T-cell (primary cell): ENCODE measurements around the gene HOXA3. TPM values are rescaled to one million over a fixed set of nuclear protein-coding genes. Genes with fewer than 3 reads are reported as not detected.

Experiments used
- ATAC-seq, 4 experiments: fragments of 200-7000 bp in 3 of 4; fragments of 150-1000 bp in 1 of 4; cut with Tn5 transposase; replicated peaks in 1 of 4; 1 replicate in 3 of 4; 2 replicates in 1 of 4; pipeline ENCODE4 v1.10.0; 2021; ENCODE audit warnings: moderate library complexity in 3 of 4, mild to moderate bottlenecking in 2 of 4, moderate number of reproducible peaks in 1 of 4
- CTCF ChIA-PET, 2 donors: fragments of 300-600 bp; sonication (Branson Sonifier 250); formaldehyde crosslinking; loops; one replicate each; lab custom pipeline; 2022; ENCODE audit warnings: antibody characterized with exemption in 2 of 2; lab: Charles Lee
- POLR2A ChIA-PET, 2 donors: fragments of 300-600 bp; sonication (Branson Sonifier 250); formaldehyde crosslinking; loops; one replicate each; lab custom pipeline; 2022; ENCODE audit warnings: antibody characterized with exemption in 2 of 2; lab: Charles Lee
- DNase-seq, 35 experiments: peaks; one replicate each; pipeline versions ENCODE4 v3.0.0 to v3.0.0-alpha.2; 2013 to 2023
- H3K27ac ChIP-seq: one replicate; pipeline ENCODE4 v1.5.1; 2013; ENCODE audit warnings: low read length
- H3K27me3 ChIP-seq, 2 experiments: replicated peaks in 1 of 2; 1 replicate in 1 of 2; 2 replicates in 1 of 2; pipeline versions ENCODE4 v1.6.1 to v1.7.0; 2013; ENCODE audit warnings: low read length in 1 of 2, mixed read lengths in 1 of 2; ENCODE audit not compliant: control insufficient read depth in 2 of 2, insufficient read depth in 2 of 2; ENCODE audit errors: extremely low read depth in 1 of 2
- H3K36me3 ChIP-seq, 2 donors: 1 replicate in 1 of 2; 2 replicates in 1 of 2; pipeline versions ENCODE4 v1.6.1 to v1.7.0; 2013; ENCODE audit warnings: low read length in 1 of 2; ENCODE audit not compliant: control insufficient read depth in 2 of 2, insufficient read depth in 1 of 2; ENCODE audit errors: extremely low read depth in 1 of 2
- H3K4me1 ChIP-seq, 2 experiments: 1 replicate in 1 of 2; 2 replicates in 1 of 2; pipeline versions ENCODE4 v1.6.1 to v1.7.0; 2013; ENCODE audit warnings: low read length in 2 of 2, mixed read lengths in 1 of 2; ENCODE audit not compliant: insufficient read depth in 2 of 2, control insufficient read depth in 1 of 2; ENCODE audit errors: extremely low read depth in 1 of 2
- H3K4me3 ChIP-seq, 2 donors: 1 replicate in 1 of 2; 2 replicates in 1 of 2; pipeline versions ENCODE4 v1.5.1 to v1.7.0; 2013; ENCODE audit warnings: mild to moderate bottlenecking in 2 of 2, low read length in 1 of 2, moderate library complexity in 1 of 2; ENCODE audit not compliant: control insufficient read depth in 1 of 2; ENCODE audit errors: extremely low read depth in 1 of 2
- H3K9me3 ChIP-seq: 2 replicates; pipeline ENCODE4 v1.7.0; 2013
- H3K27ac Mint-ChIP-seq, 2 donors: one replicate each; pipeline ENCODE4 v1.8.0; 2020 to 2021; ENCODE audit warnings: mild to moderate bottlenecking in 2 of 2, mixed read lengths in 2 of 2
- H3K27me3 Mint-ChIP-seq, 2 donors: one replicate each; pipeline ENCODE4 v1.8.0; 2021 to 2022; ENCODE audit warnings: mixed read lengths in 2 of 2
- H3K36me3 Mint-ChIP-seq: one replicate; pipeline ENCODE4 v1.8.0; 2021; ENCODE audit warnings: mixed read lengths
- H3K4me1 Mint-ChIP-seq, 3 donors: one replicate each; pipeline ENCODE4 v1.8.0; 2020 to 2022; ENCODE audit warnings: mixed read lengths in 3 of 3, mild to moderate bottlenecking in 1 of 3
- H3K4me3 Mint-ChIP-seq, 3 donors: one replicate each; pipeline ENCODE4 v1.8.0; 2020 to 2022; ENCODE audit warnings: mild to moderate bottlenecking in 3 of 3, mixed read lengths in 3 of 3, moderate library complexity in 3 of 3
- H3K9me3 Mint-ChIP-seq, 3 donors: one replicate each; pipeline ENCODE4 v1.8.0; 2020 to 2022; ENCODE audit warnings: mixed read lengths in 3 of 3
- WGBS: methylation state at CpG from one replicate; pipeline ENCODE4 v1.1.5; 2013; ENCODE audit warnings: missing lambda C conversion rate; ENCODE audit not compliant: insufficient coverage; 5-methylcytosine and 5-hydroxymethylcytosine counted together
- total RNA-seq, 35 experiments: library from RNA in 6 of 35; stranded (reverse) in 6 of 35; fragments of 120-200 nt in 1 of 35; gene quantifications; one replicate each; pipeline versions ENCODE4 v1.2.1 to v1.2.4 and lab custom pipeline; 2013 to 2026

The HOXA3 gene
- total RNA-seq, 5 donors from 2014 or later (not counting 1 experiment from before 2014, with no cell fraction given) = 0.79 to 1.4 TPM; not detected in 3

GRCh38 chr7:27088002-27088922, 64.1 kb downstream of the HOXA3 start:
- ATAC-seq = peak in 1 of 4 experiments; percentile 16
- ChIA-PET POLR2A (no interaction called here), CTCF (interaction anchor here in 1 of 2 donors (0.6 kb wide), 1 partner anchor 346 kb away, joined by 3 read pairs; no protein-coding TSS in a partner anchor)
- DNase-seq = no peak
- 19% methylated on average over 62 of the region's 68 CpGs for WGBS
- Mint-ChIP-seq H3K4me3 (peak overlapping the region in 1 of 3 donors; percentile 59), H3K27me3 (peaks cover 66 to 68% of the 10 kb centered on the region in 2 donors), H3K27ac (no peak overlapping the region), H3K36me3 (no peaks in the 10 kb centered on the region), H3K9me3 (no peaks in the 10 kb centered on the region), H3K4me1 (peaks cover 10 to 14% (median 12%) of the 10 kb centered on the region in 3 donors)
- Histone ChIP-seq H3K27me3 (peaks cover 21 to 26% of the 10 kb centered on the region in 2 experiments), H3K36me3 (no peaks in the 10 kb centered on the region), H3K27ac (no peak overlapping the region), H3K4me1 (peaks cover 0 to 10% of the 10 kb centered on the region in 2 experiments), H3K4me3 (no peak overlapping the region), H3K9me3 (no peaks in the 10 kb centered on the region)

DNA sequence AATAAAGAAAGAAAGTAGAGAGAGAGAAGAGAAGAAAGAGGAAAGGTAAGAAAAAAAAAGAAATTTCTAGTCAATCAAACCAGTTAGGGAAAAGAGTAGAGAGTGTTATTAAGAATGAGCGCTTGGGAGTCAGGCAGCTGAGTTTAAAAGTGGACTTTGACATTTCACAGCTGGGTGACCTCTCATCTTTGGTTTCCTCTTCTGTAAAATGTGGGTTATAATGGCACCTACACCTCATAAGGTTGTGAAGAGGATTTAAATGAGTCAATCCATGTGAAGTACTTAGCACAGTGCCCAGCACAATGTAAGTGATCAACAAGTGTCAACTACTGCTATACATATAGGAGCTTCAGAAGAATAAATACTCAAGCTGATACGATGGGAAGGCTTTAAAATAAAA, 68.7 kb downstream of the HOXA3 start:
- Mint-ChIP-seq H3K27me3 (peaks cover 21 to 28% of the 10 kb centered on the region in 2 donors), H3K9me3 (no peaks in the 10 kb centered on the region), H3K4me3 (no peak overlapping the region), H3K27ac (no peak overlapping the region), H3K4me1 (peaks cover 2 to 12% (median 10%) of the 10 kb centered on the region in 3 donors), H3K36me3 (no peaks in the 10 kb centered on the region)
- Histone ChIP-seq H3K4me1 (peaks cover 0 to 10% of the 10 kb centered on the region in 2 experiments), H3K27ac (no peak overlapping the region), H3K4me3 (no peak overlapping the region), H3K9me3 (no peaks in the 10 kb centered on the region), H3K36me3 (no peaks in the 10 kb centered on the region), H3K27me3 (peaks cover 3 to 24% of the 10 kb centered on the region in 2 experiments)
- ATAC-seq = no peak
- ChIA-PET CTCF (interaction anchor here in 1 of 2 donors (1.7 kb wide), 1 partner anchor 1235 kb away, joined by 4 read pairs; no protein-coding TSS in a partner anchor), POLR2A (no interaction called here)
- WGBS = no CpG with 5 or more reads among the region's 2 CpGs
- DNase-seq = no peak

DNA sequence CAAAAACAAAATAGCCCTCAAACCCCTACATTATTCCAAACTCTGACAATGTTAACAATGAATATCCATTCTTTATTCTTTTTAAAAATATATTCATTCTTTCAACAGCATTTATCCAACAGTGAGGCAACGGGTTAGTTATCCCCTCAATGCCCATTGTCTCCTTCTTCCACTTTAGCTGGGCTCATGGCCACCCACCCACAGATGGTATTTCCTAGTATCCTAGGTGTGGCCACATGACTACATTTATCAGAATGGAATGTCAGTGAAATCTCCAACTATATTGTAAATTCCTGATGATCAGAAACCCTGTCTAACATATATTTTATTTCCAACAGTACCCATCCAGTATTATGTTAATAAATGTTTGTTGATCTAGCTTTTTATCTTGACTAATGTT, 70.2 kb downstream of the HOXA3 start:
- Histone ChIP-seq H3K4me1 (no peaks in the 10 kb centered on the region), H3K27ac (no peak overlapping the region), H3K4me3 (no peak overlapping the region), H3K9me3 (no peaks in the 10 kb centered on the region), H3K27me3 (peaks cover 3 to 16% of the 10 kb centered on the region in 2 experiments), H3K36me3 (no peaks in the 10 kb centered on the region)
- DNase-seq (no peak), ATAC-seq (no peak)
- CTCF ChIA-PET = no interaction called here
- Mint-ChIP-seq H3K27ac (no peak overlapping the region), H3K4me1 (no peaks in the 10 kb centered on the region), H3K9me3 (no peaks in the 10 kb centered on the region), H3K27me3 (peaks cover 9 to 16% of the 10 kb centered on the region in 2 donors), H3K4me3 (no peak overlapping the region), H3K36me3 (no peaks in the 10 kb centered on the region)
- WGBS = 86% methylated on average over 1 of the region's 1 CpG
- POLR2A ChIA-PET = no interaction called here

GRCh38 chr7:27080844-27081436, 71.4 kb downstream of the HOXA3 start:
- H3K36me3 ChIP-seq = no peaks in the 10 kb centered on the region
- H3K4me1 ChIP-seq = no peaks in the 10 kb centered on the region
- peaks cover 5 to 11% of the 10 kb centered on the region in 2 donors for H3K27me3 Mint-ChIP-seq
- ATAC-seq (no peak), DNase-seq (no peak)
- H3K4me1 Mint-ChIP-seq = no peaks in the 10 kb centered on the region
- H3K27ac ChIP-seq = no peak overlapping the region
- H3K4me3 Mint-ChIP-seq = no peak overlapping the region
- WGBS = 100% methylated on average over 3 of the region's 4 CpGs
- CTCF ChIA-PET = no interaction called here
- H3K9me3 Mint-ChIP-seq = no peaks in the 10 kb centered on the region
- POLR2A ChIA-PET = no interaction called here
- H3K36me3 Mint-ChIP-seq = no peaks in the 10 kb centered on the region
- no peak overlapping the region for H3K27ac Mint-ChIP-seq
- H3K27me3 ChIP-seq = peaks cover 3 to 9% of the 10 kb centered on the region in 2 experiments
- no peaks in the 10 kb centered on the region for H3K9me3 ChIP-seq
- no peak overlapping the region for H3K4me3 ChIP-seq

- ChIA-PET CTCF (no interaction called here), POLR2A (no interaction called here)
- no peaks in the 10 kb centered on the region for H3K9me3 ChIP-seq
- ATAC-seq = no peak
- no peaks in the 10 kb centered on the region for H3K36me3 ChIP-seq
- Mint-ChIP-seq H3K27ac (no peak overlapping the region), H3K4me3 (no peak overlapping the region), H3K4me1 (no peaks in the 10 kb centered on the region), H3K36me3 (no peaks in the 10 kb centered on the region), H3K27me3 (peaks cover 7 to 10% of the 10 kb centered on the region in 2 donors), H3K9me3 (no peaks in the 10 kb centered on the region)
- no peak overlapping the region for H3K27ac ChIP-seq
- no peak overlapping the region for H3K4me3 ChIP-seq
- H3K4me1 ChIP-seq = no peaks in the 10 kb centered on the region
- peaks cover 0 to 8% of the 10 kb centered on the region in 2 experiments for H3K27me3 ChIP-seq
- no CpG with 5 or more reads among the region's 1 CpG for WGBS
- no peak for DNase-seq
These were observed 73.0 kb downstream of the HOXA3 start for GRCh38 chr7:27079234-27079975.

DNA sequence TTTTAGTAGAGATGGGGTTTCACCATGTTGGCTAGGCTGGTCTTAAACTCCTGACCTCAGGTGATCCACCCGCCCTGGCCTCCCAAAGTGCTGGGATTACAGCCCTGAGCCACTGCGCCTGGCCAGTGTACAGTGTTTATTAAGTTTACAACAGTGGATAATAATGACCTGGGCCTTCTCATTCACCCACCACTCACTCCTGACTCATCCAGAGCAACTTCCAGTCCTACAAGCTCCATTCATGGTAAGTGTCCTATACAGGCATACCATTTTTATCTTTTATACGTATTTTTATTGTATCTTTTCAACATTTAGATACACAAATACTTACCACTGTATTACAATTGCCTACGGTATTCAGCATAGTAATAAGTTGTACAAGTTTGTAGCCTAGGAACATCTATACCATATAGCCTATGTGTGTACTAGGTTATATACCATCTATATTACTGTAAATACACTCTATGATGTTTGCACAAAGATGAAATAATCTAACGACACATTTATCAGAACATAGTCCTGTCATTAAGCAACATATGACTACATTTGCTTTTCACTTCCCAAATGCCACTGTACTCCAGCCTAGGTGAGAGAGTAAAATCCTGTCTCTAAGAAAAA, 73.7 kb downstream of the HOXA3 start:
- H3K27me3 Mint-ChIP-seq = peaks cover 3 to 12% of the 10 kb centered on the region in 2 donors
- H3K27me3 ChIP-seq = peaks cover 0 to 8% of the 10 kb centered on the region in 2 experiments
- no peak overlapping the region for H3K27ac Mint-ChIP-seq
- WGBS = no CpG with 5 or more reads among the region's 5 CpGs
- no peaks in the 10 kb centered on the region for H3K4me1 Mint-ChIP-seq
- H3K9me3 Mint-ChIP-seq = no peaks in the 10 kb centered on the region
- no peaks in the 10 kb centered on the region for H3K36me3 ChIP-seq
- ATAC-seq = no peak
- H3K27ac ChIP-seq = no peak overlapping the region
- no peaks in the 10 kb centered on the region for H3K4me1 ChIP-seq
- CTCF ChIA-PET = no interaction called here
- POLR2A ChIA-PET = no interaction called here
- H3K4me3 Mint-ChIP-seq = no peak overlapping the region
- H3K36me3 Mint-ChIP-seq = no peaks in the 10 kb centered on the region
- no peaks in the 10 kb centered on the region for H3K9me3 ChIP-seq
- DNase-seq = no peak
- H3K4me3 ChIP-seq = no peak overlapping the region
